ENCODE data around the gene NAA38. TPM values are rescaled to one million over a fixed set of nuclear protein-coding genes. Genes with fewer than 3 reads are reported as not detected.

NAA38 gene
- total and polyA plus RNA-seq, 2 experiments from 2014 or later = 71.5 to 185 TPM

DNA sequence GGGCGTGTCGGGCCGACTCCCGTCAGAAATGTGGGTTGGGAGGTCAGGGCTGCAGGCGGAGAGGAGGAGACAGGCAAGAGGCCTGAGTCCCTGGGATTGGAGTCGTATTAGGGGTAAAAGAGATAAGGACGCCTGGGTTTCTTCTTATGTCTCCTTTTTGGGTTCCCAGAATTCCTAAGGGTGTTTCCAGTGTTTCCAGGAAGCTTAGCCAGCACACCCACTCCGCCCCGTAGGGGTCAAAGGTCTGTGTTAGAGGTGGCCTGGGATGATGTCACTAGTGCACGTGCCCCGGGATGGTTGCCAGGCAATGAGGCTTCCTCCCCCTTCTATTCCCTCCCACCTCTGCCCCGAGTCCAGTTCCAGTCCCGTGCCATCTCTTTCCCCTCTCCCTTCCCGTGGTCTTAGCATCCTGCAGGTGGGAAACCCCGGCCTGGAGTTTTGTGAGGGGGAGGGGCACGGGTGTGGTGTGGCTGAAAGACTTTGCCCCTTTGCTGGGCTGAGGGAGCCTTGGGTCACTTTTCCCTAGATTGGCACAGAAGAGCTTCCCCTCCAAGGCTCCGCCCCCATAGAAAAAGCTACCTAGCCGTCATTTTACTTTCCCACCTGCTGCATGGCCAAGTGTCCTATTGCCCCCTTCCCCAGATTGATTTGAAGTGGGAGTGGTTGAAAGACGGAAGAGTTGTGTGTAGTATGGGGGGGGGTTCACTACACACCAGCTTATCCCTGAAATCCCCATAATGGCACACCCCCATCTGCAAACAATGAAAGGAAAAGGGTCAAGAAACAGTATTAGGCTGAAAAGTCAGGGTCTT is 20.6 kb downstream of the NAA38 start:
- Histone ChIP-seq H3K9me2 (ENCODE audit: insufficient read depth) (no peaks in the 10 kb centered on the region), H3K27me3 (replicated peaks; ENCODE audit: insufficient read depth) (no peaks in the 10 kb centered on the region), H3F3A (ENCODE audit: insufficient read depth) (peaks cover 28% of the 10 kb centered on the region), H3K9ac (peak overlapping the region; percentile 96), H2AFZ (peak overlapping the region; percentile 69), H3K4me3 (peak overlapping the region; percentile 83), H3K27ac (peak overlapping the region; percentile 97), H3K9me3 (ENCODE audit: low read depth) (no peaks in the 10 kb centered on the region), H3K4me2 (ENCODE audit: unreplicated experiment) (peak overlapping the region; percentile 62), H3K4me1 (ENCODE audit: insufficient read depth) (peaks cover 23% of the 10 kb centered on the region), H3K36me3 (ENCODE audit: low read depth) (no peaks in the 10 kb centered on the region), H3K79me2 (ENCODE audit: insufficient read depth) (peaks cover 29% of the 10 kb centered on the region), H4K20me1 (ENCODE audit: insufficient read depth) (no peaks in the 10 kb centered on the region)
- in situ Hi-C loops (cut with MboI) = loop anchor here (10.0 kb wide), 1 partner anchor 62 kb away; no protein-coding TSS in a partner anchor
- no peak for TF ChIP-seq EZH2phosphoT487 (IDR thresholded peaks at IDR 0.05; ENCODE audit: insufficient read depth, low read depth)
- no peak for TF ChIP-seq EZH2 (IDR thresholded peaks at IDR 0.05; ENCODE audit: insufficient read depth, poor library complexity, severe bottlenecking)
- 5 to 6% methylated on average over 19 of the region's 19 CpGs for WGBS, 2 experiments (ENCODE audit: low coverage in 1 of 2, low lambda C conversion rate in 2 of 2, missing lambda C conversion rate in 2 of 2)
- DNase-seq = peak; percentile 91

DNA sequence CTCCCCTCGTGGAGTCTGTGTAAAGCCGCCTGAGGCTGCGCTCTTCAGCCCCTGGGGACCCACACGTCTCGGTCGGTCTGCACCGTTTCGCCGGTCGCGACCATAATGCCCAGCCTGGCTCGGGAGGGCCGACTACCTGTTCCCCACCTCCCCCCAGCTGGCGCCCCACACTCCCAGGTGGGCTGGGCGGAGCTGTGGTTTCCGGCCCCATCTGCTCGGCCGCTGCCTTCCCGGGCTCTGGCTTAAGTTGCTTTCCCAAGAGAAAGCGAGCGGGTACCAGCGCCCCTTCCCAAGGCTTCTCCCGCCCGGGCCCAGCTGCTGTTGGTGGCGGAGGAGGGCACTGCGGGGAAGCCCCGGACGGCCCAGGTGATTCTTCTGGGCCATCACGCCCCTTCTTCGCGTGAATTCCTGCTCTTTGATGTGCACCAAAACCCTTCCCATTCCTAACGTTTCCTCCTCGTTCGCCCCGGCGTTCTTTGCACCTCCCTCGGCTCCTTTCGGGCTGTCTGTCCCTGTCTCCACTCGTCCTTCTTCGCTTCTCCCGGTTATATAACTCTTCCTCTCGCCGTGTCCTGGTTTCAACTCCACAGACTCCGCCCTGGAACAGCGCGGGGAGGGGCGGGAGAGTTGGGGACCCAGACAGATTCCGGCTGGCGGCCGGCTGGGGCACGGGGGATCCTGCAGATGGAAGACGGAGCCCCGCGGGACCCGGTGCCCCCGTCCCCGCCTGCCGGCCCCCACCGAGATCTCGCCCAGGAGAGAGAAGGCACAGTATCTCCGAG is 21.4 kb downstream of the NAA38 start:
- no peaks in the 10 kb centered on the region for H3K27me3 ChIP-seq (replicated peaks; ENCODE audit: insufficient read depth)
- H3K4me1 ChIP-seq (ENCODE audit: insufficient read depth) = peaks cover 20% of the 10 kb centered on the region
- peaks cover 23% of the 10 kb centered on the region for H3F3A ChIP-seq (ENCODE audit: insufficient read depth)
- H2AFZ ChIP-seq = peak overlapping the region; percentile 69
- no peaks in the 10 kb centered on the region for H3K36me3 ChIP-seq (ENCODE audit: low read depth)
- no peaks in the 10 kb centered on the region for H4K20me1 ChIP-seq (ENCODE audit: insufficient read depth)
- peaks cover 29% of the 10 kb centered on the region for H3K79me2 ChIP-seq (ENCODE audit: insufficient read depth)
- H3K9me2 ChIP-seq (ENCODE audit: insufficient read depth) = no peaks in the 10 kb centered on the region
- no peak for TF ChIP-seq EZH2 (IDR thresholded peaks at IDR 0.05; ENCODE audit: insufficient read depth, poor library complexity, severe bottlenecking)
- TF ChIP-seq EZH2phosphoT487 (IDR thresholded peaks at IDR 0.05; ENCODE audit: insufficient read depth, low read depth) = no peak
- H3K4me3 ChIP-seq = peak overlapping the region; percentile 83
- peak; percentile 77 for DNase-seq
- in situ Hi-C loops (cut with MboI) = loop anchor here (10.0 kb wide), 1 partner anchor 61 kb away; no protein-coding TSS in a partner anchor
- H3K9me3 ChIP-seq (ENCODE audit: low read depth) = no peaks in the 10 kb centered on the region
- H3K27ac ChIP-seq = peak overlapping the region; percentile 97
- H3K9ac ChIP-seq = peak overlapping the region; percentile 96
- peak overlapping the region; percentile 62 for H3K4me2 ChIP-seq (ENCODE audit: unreplicated experiment)
- whole genome bisulfite sequencing, 2 experiments (ENCODE audit: low coverage in 1 of 2, low lambda C conversion rate in 2 of 2, missing lambda C conversion rate in 2 of 2) = 1 to 3% methylated on average over 38 to 61 of the region's 61 CpGs

DNA sequence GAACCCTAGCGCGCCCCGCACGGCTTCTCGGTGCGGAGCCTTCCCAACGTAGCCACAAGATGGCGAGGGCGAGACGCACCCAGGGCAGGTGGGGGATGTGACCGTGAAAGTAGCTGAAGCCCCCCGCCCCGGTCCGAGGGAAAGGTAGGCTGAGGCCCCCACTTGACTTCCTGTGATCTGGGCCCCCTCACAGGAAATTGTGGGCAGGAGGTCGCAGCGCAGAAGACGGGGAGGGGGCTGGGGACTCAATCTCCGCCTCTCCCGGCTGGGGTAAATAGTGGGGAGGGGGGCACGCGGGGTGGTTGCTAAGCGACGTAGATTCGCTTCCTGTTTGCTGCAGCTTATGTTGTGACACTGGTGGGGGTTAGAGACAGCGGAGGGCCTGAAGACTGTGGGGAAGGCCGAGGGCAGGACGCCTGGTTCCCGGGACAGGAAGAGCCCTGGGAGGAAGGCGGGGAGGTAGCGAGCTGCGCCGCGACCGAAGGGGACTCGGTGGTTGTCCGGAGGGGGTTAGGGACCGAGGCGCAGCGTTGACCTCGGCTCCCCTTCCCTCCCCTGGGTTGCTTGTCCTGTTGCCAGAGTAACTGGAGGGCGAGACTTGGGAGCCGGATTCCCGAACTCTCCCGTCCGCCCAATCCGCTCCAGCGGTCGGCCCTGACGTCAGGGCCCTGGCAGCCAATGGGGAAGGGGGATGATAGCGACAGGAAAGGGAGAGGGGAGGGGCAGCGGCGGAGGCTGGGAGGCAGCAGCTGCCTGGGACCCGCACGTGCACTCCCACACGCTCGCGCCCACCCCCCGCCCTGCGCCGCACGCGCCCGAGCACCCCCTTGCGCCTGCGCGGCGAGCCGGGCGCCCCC is 22.2 kb downstream of the NAA38 start:
- no peaks in the 10 kb centered on the region for H3K9me2 ChIP-seq (ENCODE audit: insufficient read depth)
- H3K27ac ChIP-seq = peak overlapping the region; percentile 97
- 1 to 2% methylated on average over 49 to 69 of the region's 69 CpGs for WGBS, 2 experiments (ENCODE audit: low coverage in 1 of 2, low lambda C conversion rate in 2 of 2, missing lambda C conversion rate in 2 of 2)
- peaks cover 15% of the 10 kb centered on the region for H3F3A ChIP-seq (ENCODE audit: insufficient read depth)
- H4K20me1 ChIP-seq (ENCODE audit: insufficient read depth) = no peaks in the 10 kb centered on the region
- peak; percentile 98 for DNase-seq
- no peaks in the 10 kb centered on the region for H3K27me3 ChIP-seq (replicated peaks; ENCODE audit: insufficient read depth)
- in situ Hi-C loops (cut with MboI) = loop anchor here (10.0 kb wide), 1 partner anchor 60 kb away; no protein-coding TSS in a partner anchor
- H3K79me2 ChIP-seq (ENCODE audit: insufficient read depth) = peaks cover 22% of the 10 kb centered on the region
- H3K9me3 ChIP-seq (ENCODE audit: low read depth) = no peaks in the 10 kb centered on the region
- peak overlapping the region; percentile 83 for H3K4me3 ChIP-seq
- peak overlapping the region; percentile 81 for H3K4me2 ChIP-seq (ENCODE audit: unreplicated experiment)
- H3K4me1 ChIP-seq (ENCODE audit: insufficient read depth) = peaks cover 17% of the 10 kb centered on the region
- no peak for TF ChIP-seq EZH2phosphoT487 (IDR thresholded peaks at IDR 0.05; ENCODE audit: insufficient read depth, low read depth)
- no peak for TF ChIP-seq EZH2 (IDR thresholded peaks at IDR 0.05; ENCODE audit: insufficient read depth, poor library complexity, severe bottlenecking)
- H3K36me3 ChIP-seq (ENCODE audit: low read depth) = no peaks in the 10 kb centered on the region
- peak overlapping the region; percentile 79 for H2AFZ ChIP-seq
- H3K9ac ChIP-seq = peak overlapping the region; percentile 96
